Loucy (cell line): Measurements from ENCODE around the gene UNK.

Source experiments
- H2AFZ ChIP-seq: fragments of 200-600 bp; sonication (generic); 2 replicates; pipeline ENCODE4 v1.6.0; 2016; ENCODE audit warnings: antibody characterized with exemption, mild to moderate bottlenecking, low read length, moderate library complexity
- H3F3A ChIP-seq: fragments of 200-600 bp; 2 replicates; pipeline ENCODE4 v1.6.0; 2016; ENCODE audit warnings: antibody characterized with exemption, low read depth, mild to moderate bottlenecking
- H3K27me3 ChIP-seq: fragments of 200-600 bp; sonication (generic); 2 replicates; pipeline ENCODE4 v1.6.1; 2014; ENCODE audit warnings: low read length, mild to moderate bottlenecking; ENCODE audit not compliant: insufficient read depth, poor library complexity, severe bottlenecking
- H3K36me3 ChIP-seq: fragments of 200-600 bp; sonication (generic); 2 replicates; pipeline ENCODE4 v1.6.1; 2016; ENCODE audit warnings: low read length; ENCODE audit not compliant: insufficient read depth
- H3K4me1 ChIP-seq: fragments of 200-600 bp; sonication (generic); 2 replicates; pipeline ENCODE4 v1.5.1; 2014; ENCODE audit warnings: low read length, mild to moderate bottlenecking; ENCODE audit not compliant: insufficient read depth, poor library complexity, severe bottlenecking
- H3K4me2 ChIP-seq: fragments of 200-600 bp; sonication (generic); 2 replicates; pipeline ENCODE4 v1.6.0; 2014; ENCODE audit warnings: antibody characterized with exemption, low read length, low read depth, mild to moderate bottlenecking; ENCODE audit not compliant: poor library complexity, severe bottlenecking
- H3K4me3 ChIP-seq: fragments of 200-600 bp; sonication (generic); 2 replicates; pipeline ENCODE4 v1.5.1; 2014; ENCODE audit warnings: low read length, mild to moderate bottlenecking, mixed read lengths; ENCODE audit not compliant: poor library complexity, severe bottlenecking
- H3K79me2 ChIP-seq: fragments of 200-600 bp; sonication (generic); 2 replicates; pipeline ENCODE4 v1.6.1; 2014; ENCODE audit warnings: low read length; ENCODE audit not compliant: insufficient read depth
- H3K9ac ChIP-seq: fragments of 200-600 bp; sonication (generic); 2 replicates; pipeline ENCODE4 v1.6.0; 2014; ENCODE audit warnings: mild to moderate bottlenecking, low read depth, low read length, moderate library complexity; ENCODE audit not compliant: poor library complexity, severe bottlenecking
- H3K9me2 ChIP-seq: fragments of 200-600 bp; sonication (generic); replicated peaks from 2 replicates; pipeline ENCODE4 v1.6.1; 2016; ENCODE audit warnings: low read depth, low read length, mixed read lengths
- H3K9me3 ChIP-seq: fragments of 200-600 bp; sonication (generic); 2 replicates; pipeline ENCODE4 v1.6.1; 2014; ENCODE audit warnings: mild to moderate bottlenecking, antibody characterized with exemption, low read length, low read depth; ENCODE audit not compliant: insufficient read depth
- H4K20me1 ChIP-seq: fragments of 200-600 bp; sonication (generic); 2 replicates; pipeline ENCODE4 v1.6.0; 2014; ENCODE audit warnings: antibody characterized with exemption, low read length, mild to moderate bottlenecking; ENCODE audit not compliant: insufficient read depth, poor library complexity, severe bottlenecking
- CTCF ChIP-seq: fragments of 200-600 bp; sonication (generic); conservative IDR thresholded peaks from 2 replicates; pipeline ENCODE4 v1.5.1; 2014; ENCODE audit warnings: mild to moderate bottlenecking, antibody characterized with exemption, low read length
- EZH2phosphoT487 ChIP-seq: fragments of 200-600 bp; IDR thresholded peaks from 2 replicates; pipeline ENCODE4 v1.6.1; 2018; ENCODE audit warnings: antibody characterized with exemption, mild to moderate bottlenecking, moderate library complexity, borderline replicate concordance

The UNK gene

GRCh38 chr17:75822119-75822799 lies 37.7 kb downstream of the UNK start:
- Histone ChIP-seq H3K9me3 (no peaks in the 10 kb centered on the region), H3K79me2 (no peaks in the 10 kb centered on the region), H4K20me1 (peaks cover 3% of the 10 kb centered on the region), H3K4me2 (no peak overlapping the region), H2AFZ (no peak overlapping the region), H3K9me2 (no peaks in the 10 kb centered on the region), H3F3A (no peaks in the 10 kb centered on the region), H3K36me3 (peaks cover 75% of the 10 kb centered on the region; the same call in 1 of the 2 replicates), H3K27me3 (no peaks in the 10 kb centered on the region), H3K4me3 (no peak overlapping the region), H3K4me1 (peaks cover 3% of the 10 kb centered on the region), H3K9ac (no peak overlapping the region)
- TF ChIP-seq CTCF, result no peak
- TF ChIP-seq EZH2phosphoT487, result no peak

GRCh38 chr17:75822800-75823166 lies 38.2 kb downstream of the UNK start:
- Histone ChIP-seq H3K9me3 (no peaks in the 10 kb centered on the region), H3K4me2 (no peak overlapping the region), H4K20me1 (peaks cover 6% of the 10 kb centered on the region), H3K79me2 (no peaks in the 10 kb centered on the region), H3K27me3 (no peaks in the 10 kb centered on the region), H3K36me3 (peaks cover 69% of the 10 kb centered on the region; the same call in 1 of the 2 replicates), H3K9me2 (no peaks in the 10 kb centered on the region), H3K9ac (no peak overlapping the region), H3F3A (no peaks in the 10 kb centered on the region), H3K4me3 (no peak overlapping the region), H3K4me1 (peaks cover 5% of the 10 kb centered on the region), H2AFZ (no peak overlapping the region)
- TF ChIP-seq EZH2phosphoT487, result no peak
- TF ChIP-seq CTCF, result no peak

DNA sequence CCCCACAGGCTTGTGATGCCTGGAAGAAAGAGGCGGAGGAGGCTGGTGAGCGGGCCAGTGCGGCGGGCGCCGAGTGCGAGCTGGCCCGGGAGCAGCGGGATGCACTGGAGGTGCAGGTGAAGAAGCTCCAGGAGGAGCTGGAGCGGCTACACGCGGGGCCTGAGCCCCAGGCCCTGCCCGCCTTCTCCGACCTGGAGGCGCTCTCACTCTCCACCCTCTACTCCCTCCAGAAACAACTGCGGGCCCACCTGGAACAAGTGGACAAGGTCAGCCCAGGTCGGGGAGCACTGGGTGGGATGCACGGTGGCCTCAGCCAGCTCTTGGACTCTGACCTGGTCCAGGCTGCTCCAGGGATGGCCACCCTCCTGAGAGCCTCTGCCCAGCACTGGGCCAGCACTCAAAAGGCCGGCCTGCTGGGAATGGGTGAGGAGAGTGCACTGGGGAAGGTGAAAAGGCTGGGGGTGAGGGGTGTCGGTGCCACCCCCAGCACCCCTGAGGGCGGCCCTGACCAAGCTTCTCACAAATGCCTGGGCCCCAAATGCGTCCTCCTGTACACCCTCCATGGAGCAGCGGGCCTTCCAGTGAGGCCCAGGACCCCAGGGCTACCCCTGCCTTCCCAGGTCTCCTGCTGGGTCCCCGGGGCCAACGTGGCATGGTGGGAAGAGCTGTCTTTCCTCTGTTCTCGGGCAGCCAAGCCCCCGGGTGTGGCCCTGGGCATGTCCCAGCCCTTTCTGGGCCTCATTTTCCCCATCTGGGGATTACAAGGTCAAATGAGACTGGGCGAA lies 38.8 kb downstream of the UNK start:
- Histone ChIP-seq H3K9me3 (no peaks in the 10 kb centered on the region), H3K4me2 (no peak overlapping the region), H3K9me2 (no peaks in the 10 kb centered on the region), H3K4me3 (no peak overlapping the region), H3K4me1 (peaks cover 5% of the 10 kb centered on the region), H3K27me3 (no peaks in the 10 kb centered on the region), H4K20me1 (peaks cover 6% of the 10 kb centered on the region), H3K79me2 (no peaks in the 10 kb centered on the region), H3F3A (no peaks in the 10 kb centered on the region), H3K9ac (no peak overlapping the region), H3K36me3 (peaks cover 66% of the 10 kb centered on the region; the same call in 1 of the 2 replicates), H2AFZ (no peak overlapping the region)
- no peak for TF ChIP-seq EZH2phosphoT487
- no peak for TF ChIP-seq CTCF
